GM19238 (cell line): ENCODE data around the gene ZNF425.
"Not testable (repeated sequence)": the region's sequence is repeated elsewhere in the genome, so short reads cannot be mapped to it uniquely, and the experiment has no call there.

Experiments used
- DNase-seq: peaks from one replicate; pipeline ENCODE4 v3.0.0; 2011; ENCODE audit warnings: low spot score; ENCODE audit not compliant: insufficient read length

Gene ZNF425

GRCh38 chr7:149133028-149133710 is 7.0 kb upstream of the ZNF425 start:
- no peak for DNase-seq

GRCh38 chr7:149130572-149131198 is 4.6 kb upstream of the ZNF425 start:
- no peak for DNase-seq

- DNase-seq = peak; percentile 69
Observed at GRCh38 chr7:149126662-149127266, 640 bp upstream of the ZNF425 start.

GRCh38 chr7:149125189-149125862 is 798 bp downstream of the ZNF425 start:
- DNase-seq = no peak

- DNase-seq = no peak
Observed at GRCh38 chr7:149109969-149110368, 16.2 kb downstream of the ZNF425 start.

- DNase-seq = no peak
Observed at GRCh38 chr7:149104749-149105148, 21.4 kb downstream of the ZNF425 start.

- no peak for DNase-seq
Observed at GRCh38 chr7:149104214-149104613, 21.9 kb downstream of the ZNF425 start.

- no peak for DNase-seq
Observed at GRCh38 chr7:149103424-149103823, 22.7 kb downstream of the ZNF425 start.

GRCh38 chr7:149102666-149103065 is 23.5 kb downstream of the ZNF425 start:
- DNase-seq = no peak

- DNase-seq = no peak
Observed at GRCh38 chr7:149100821-149101220, 25.3 kb downstream of the ZNF425 start.

- no peak for DNase-seq
Observed at GRCh38 chr7:149099058-149099457, 27.1 kb downstream of the ZNF425 start.

GRCh38 chr7:149097088-149097487 is 29.0 kb downstream of the ZNF425 start:
- no peak for DNase-seq

GRCh38 chr7:149093228-149093627 is 32.9 kb downstream of the ZNF425 start:
- no peak for DNase-seq

- not testable (repeated sequence) for DNase-seq
Observed at GRCh38 chr7:149092244-149092643, 33.9 kb downstream of the ZNF425 start.

- peak; percentile 87 for DNase-seq
Observed at GRCh38 chr7:149090397-149091195, 35.5 kb downstream of the ZNF425 start, which contains the start of gene ZNF786. Gene ZNF786 (minus strand): TSS chr7:149090718. CDS start chr7:149090640, 78 bp downstream.

GRCh38 chr7:149087376-149087775 is 38.7 kb downstream of the ZNF425 start:
- DNase-seq = no peak

GRCh38 chr7:149085866-149086265 is 40.3 kb downstream of the ZNF425 start:
- no peak for DNase-seq

- DNase-seq = no peak
Observed at GRCh38 chr7:149084407-149084806, 41.7 kb downstream of the ZNF425 start.

GRCh38 chr7:149081914-149082313 is 44.2 kb downstream of the ZNF425 start:
- DNase-seq = no peak

- DNase-seq = no peak
Observed at GRCh38 chr7:149077594-149077993, 48.5 kb downstream of the ZNF425 start.

- DNase-seq = no peak
Observed at GRCh38 chr7:149075286-149075685, 50.8 kb downstream of the ZNF425 start.
